HEK293T (cell line): ENCODE results near the gene ALK.

Source experiments
- BHLHE40 ChIP-seq: fragments of 450-650 bp; IDR thresholded peaks from 2 replicates; pipeline ENCODE4 v1.6.1; 2016; ENCODE audit warnings: mild to moderate bottlenecking, moderate library complexity, borderline replicate concordance
- ELF4 ChIP-seq: fragments of 450-650 bp; IDR thresholded peaks from 2 replicates; pipeline ENCODE4 v1.6.1; 2017; ENCODE audit warnings: antibody characterized with exemption
- FOXA1 ChIP-seq: fragments of 450-650 bp; IDR thresholded peaks from 2 replicates; pipeline ENCODE4 v1.6.1; 2016; ENCODE audit warnings: mild to moderate bottlenecking
- FOXM1 ChIP-seq: fragments of 450-650 bp; IDR thresholded peaks from 2 replicates; pipeline ENCODE4 v1.6.1; 2017; ENCODE audit warnings: mild to moderate bottlenecking, borderline replicate concordance
- L3MBTL2 ChIP-seq: fragments of 450-650 bp; conservative IDR thresholded peaks from 2 replicates; pipeline ENCODE4 v1.6.1; 2016; ENCODE audit warnings: mild to moderate bottlenecking
- NFRKB ChIP-seq: fragments of 450-650 bp; IDR thresholded peaks from 2 replicates; pipeline ENCODE4 v1.6.1; 2016; ENCODE audit warnings: mild to moderate bottlenecking, moderate library complexity
- SUZ12 ChIP-seq: fragments of 450-650 bp; IDR thresholded peaks from 2 replicates; pipeline ENCODE4 v1.6.1; 2016; ENCODE audit warnings: mild to moderate bottlenecking
- ZNF384 ChIP-seq: fragments of 450-650 bp; IDR thresholded peaks from 2 replicates; pipeline ENCODE4 v1.6.1; 2016

DNA sequence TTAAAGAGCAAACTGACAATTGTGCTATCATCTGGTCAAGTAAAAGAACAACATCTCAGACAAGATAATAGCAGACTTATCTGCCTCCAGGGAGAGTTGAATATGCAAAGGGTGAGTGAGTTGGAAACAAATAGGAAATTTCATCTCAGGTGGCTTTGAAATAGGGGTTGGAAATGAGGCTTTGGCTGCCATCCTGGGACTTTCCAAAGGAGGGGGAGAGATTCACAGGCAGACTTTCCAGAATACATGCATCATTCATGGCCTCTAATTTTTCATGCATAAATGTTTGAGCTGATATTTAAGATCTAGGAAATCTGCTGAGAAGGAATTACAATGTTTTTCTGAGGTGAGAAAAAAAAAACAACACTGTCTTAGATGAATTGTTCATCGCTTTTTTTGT, 300.5 kb downstream of the ALK start:
- no peak for TF ChIP-seq SUZ12
- no peak for TF ChIP-seq ELF4
- TF ChIP-seq FOXM1: no peak
- TF ChIP-seq NFRKB: no peak
- TF ChIP-seq FOXA1: no peak
- TF ChIP-seq BHLHE40: no peak
- no peak for TF ChIP-seq L3MBTL2
- TF ChIP-seq ZNF384: no peak
